ENCODE measurements around the gene NISCH.

The NISCH gene

DNA sequence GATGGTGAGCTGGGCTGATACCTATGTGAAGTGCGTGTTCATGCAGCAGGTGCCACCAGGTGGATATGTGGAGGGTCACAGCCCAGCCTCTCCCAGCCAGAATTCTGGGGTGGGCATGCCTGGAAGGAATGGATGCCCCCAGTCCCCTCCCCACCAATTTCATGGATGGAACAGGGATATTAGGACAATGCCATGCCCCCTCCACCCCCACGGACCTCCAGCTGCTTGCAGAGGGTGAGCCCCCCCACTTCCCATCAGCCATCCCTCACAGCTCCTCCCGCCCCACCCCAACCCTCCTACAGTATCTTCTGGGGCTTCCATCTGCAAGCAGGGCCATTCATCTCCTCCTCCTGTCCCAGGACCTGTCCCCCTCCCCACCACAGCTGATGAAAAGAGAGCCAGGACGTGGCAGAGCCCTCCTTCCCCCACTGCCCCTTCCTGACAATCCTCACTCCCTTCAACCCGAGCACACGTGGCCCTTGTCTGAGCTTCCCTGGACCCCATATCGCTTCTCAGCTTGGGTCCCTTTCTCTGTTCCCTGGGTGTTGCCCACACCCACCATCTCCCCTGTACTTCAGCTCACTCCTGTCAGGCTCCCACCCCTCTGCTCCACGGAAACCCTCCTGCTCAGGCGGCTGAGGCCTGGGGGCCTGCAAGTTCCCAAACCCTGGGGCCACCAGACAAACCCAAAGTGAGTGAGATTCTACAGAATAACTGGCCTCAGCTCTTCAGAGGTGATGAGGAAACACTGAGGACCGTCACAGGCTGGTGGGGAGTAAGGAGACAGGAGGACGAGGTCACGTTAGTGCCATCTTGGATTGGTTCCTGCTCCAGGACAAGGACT lies 7.7 kb upstream of the NISCH start:
- no peak for DNase-seq (ENCODE audit: low spot score)

DNA sequence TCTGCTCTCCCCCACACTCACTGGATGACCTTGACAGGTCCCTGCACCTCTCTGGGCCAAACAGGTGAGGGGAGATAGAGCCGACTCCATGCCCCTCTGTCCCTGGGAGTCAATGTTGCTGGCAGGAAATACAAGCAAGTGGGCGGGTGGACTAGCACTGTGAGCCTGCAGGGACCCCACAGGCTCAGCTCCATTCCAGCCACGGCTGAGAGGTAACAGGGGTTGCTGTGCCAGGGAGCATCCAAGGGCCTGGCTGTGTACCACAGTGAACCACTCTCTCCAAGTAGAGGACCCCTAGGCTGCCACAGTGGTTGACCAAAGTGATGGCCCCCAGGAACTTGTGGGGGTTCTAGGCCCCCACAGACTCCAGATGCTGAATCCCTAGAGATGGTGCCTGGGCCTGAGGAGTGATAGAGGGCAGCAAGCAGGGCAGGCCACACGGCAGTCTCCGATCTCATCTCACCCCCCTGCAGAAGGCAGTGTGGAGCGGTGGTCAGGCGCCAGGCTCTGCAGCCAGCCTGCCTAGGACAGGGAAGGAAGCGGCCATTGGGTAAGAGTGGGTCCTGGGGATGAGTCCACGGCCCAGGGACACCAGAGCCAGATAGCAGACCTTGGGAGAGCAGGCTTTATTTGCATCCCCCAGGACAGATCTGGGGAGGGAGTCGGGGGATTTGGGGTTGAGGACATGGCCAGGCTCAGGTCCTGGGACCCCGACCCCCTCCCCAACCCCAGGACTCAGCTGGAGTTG lies 4.7 kb upstream of the NISCH start:
- no peak for DNase-seq (ENCODE audit: low spot score)

DNA sequence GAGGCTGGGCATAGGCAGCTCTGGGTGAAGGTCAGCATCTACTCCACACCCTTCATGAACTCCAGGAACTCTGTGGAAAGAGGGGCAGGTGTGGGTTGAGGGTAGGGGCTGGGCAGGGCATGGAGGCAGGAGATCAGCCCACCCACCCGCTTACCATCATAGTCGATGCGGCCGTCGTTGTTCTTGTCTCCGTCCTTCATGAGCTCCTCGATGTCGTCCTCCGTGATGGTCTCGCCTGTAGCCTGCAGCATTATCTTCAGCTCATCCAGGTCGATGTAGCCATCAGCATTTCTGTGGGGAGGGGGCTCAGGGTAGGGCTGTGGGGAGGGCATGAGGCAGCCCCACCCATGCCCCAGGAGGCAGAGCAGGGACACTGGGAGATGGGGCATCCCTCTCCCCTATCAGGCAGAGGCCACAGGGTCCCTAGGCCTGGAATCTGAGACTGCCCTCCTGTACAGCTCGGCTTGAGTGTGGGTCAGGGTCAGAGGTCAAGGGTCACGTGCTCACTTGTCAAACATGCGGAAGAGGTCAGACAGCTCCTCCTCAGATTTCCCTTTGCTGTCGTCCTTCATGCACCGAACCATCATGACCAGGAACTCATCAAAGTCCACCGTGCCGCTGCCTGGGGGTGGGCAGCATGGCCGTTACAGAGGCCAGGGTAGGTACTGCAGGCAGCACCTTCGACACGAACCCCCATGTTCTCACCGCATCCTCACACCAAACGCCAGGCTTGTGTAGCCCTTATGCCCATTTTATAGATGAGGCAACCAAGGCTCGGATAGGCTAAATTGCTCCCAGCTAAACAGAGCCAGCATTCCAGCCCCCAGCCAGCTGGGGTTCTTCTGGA lies 3.9 kb upstream of the NISCH start:
- no peak for DNase-seq (ENCODE audit: low spot score)

DNA sequence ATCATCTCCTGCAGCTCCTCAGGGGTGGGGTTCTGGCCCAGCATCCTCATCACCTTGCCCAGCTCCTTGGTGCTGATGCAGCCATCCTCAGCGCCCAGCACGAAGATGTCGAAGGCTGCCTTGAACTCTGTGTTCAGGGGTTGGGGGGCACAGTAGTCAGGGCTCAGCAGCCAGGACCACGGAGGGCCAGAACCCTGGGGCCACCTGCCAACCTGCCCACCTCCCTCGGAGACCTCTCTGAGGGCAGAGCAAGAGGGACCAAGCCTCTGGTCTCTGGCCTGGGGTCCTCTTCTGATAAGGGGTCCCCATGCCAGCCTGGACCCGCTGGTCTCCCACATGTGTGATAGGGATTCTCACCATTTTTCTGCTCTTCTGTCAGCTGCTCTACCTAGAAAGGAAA lies 3.3 kb upstream of the NISCH start:
- no peak for DNase-seq (ENCODE audit: low spot score)

DNA sequence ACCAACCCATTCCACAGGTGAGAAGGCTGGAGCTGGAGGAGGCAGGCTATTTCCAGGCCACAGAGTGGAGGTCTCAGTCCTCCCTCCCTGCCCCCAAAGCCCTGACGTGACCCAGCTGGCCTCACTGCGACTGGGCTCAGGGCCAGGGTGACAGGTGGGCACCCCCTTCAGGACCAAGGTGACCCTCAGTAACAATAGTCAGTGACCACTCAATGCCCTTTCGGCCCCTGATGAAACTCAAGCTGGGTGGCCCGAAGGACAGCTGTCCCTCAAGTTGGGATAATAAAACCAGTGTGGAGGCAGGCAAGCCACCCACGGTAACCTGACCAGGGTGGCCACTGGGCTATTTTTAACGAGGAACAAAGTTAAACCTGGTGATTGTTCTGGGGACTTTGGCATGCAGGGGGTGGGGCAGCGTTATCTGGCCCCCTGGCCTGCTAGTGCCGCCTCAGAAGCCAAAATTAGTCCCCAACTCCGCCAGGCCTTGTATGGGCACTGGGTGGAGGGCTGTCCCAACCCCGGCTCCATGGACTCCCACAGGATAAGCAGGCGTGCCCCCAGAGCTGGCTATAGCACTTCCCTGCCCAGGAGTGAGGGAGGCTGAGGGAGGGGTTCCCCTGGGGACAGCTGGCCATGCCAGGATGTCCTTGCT lies 2.7 kb upstream of the NISCH start:
- DNase-seq (ENCODE audit: low spot score), result no peak

DNA sequence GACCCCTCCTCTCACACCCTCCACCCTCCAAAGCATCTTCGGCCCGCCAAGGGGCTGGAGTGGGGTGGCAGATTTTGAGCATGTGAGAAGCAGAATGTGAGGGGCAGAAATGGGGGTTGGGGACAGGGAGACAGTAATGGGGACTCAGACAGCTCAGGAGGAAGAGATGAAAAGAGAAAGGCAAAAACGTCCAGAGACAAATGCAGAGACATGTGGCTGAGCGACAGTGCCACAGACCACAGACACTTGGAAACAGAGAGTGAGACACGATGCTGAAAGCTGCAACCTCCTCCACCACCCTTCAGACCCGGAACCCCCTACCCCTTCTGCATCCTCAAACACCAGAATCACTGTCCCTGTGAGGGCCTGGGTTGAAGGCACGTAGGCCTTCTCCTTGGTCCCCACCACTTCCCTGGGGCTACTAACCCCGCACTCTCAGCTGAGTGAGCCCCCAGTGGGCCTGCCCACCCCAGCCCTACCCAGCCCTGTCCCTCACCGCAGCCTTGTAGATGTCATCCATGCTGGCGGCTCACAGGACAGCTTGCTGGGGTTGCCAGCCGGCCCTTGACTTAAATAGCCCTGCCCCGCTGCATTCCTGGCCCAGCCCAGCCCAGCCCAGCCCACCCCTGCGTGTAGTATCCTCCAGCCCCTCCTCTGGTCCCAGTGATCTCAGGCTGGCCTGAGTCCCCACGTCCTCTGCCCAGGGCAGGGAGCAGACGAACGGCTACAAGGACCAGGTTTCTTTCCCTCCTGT lies 1.7 kb upstream of the NISCH start, which contains the start of gene TNNC1:
Gene TNNC1, minus strand, starts transcription at position 546 of the 754 bp plus-strand sequence. Its CDS starts 26 bp downstream, at position 520.
- no peak for DNase-seq (ENCODE audit: low spot score)

DNA sequence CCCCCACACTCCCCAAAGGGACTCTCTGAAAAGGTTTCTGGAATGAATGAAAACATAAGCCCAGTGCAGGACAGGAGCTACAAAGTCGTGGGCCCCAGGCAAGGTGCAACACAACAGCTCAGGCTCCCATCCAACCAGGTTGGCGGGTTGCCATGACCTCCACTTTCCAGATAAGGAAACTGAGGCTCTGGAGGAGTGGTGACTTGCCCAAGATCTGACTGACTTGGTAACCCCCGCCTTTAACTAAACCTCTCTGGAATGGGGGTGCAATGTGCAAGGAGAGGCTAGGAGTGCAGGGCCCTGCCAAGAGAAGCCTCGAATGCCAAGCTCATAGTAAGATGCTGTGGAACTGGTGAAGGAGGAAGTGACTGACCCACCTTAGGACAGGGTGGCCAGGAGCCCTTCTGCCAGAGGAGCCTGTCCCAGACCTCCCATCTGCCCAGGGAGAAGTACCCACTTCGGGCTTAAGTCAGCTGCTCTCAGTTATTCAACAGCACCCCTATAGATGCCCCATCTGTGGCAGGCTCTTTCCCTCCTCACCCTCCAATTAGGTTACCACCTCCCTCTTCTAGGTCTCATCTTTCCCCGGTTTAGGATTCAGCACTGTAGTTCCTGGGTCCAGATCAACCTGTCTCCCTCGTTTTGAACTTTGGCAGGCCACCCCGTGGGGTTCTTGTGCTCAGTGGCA lies 1.0 kb upstream of the NISCH start:
- DNase-seq (ENCODE audit: low spot score), result no peak

DNA sequence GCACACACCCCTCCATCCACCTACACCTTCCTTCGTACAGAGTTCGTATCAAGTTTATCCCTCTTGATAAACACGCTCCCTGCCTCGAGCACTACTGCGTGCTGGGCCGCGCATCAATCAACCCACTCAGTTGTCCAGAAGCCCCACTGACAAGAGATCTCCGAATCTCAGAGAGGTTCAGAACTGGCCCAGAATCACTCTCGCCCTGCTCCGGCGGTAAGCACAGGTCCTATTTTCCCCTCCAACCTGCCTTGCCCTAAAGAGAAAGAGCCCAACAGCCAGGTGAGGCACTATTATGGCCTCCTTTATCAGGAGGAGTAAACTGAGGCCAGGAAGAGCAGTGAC lies 494 bp upstream of the NISCH start:
- DNase-seq (ENCODE audit: low spot score), result no peak

DNA sequence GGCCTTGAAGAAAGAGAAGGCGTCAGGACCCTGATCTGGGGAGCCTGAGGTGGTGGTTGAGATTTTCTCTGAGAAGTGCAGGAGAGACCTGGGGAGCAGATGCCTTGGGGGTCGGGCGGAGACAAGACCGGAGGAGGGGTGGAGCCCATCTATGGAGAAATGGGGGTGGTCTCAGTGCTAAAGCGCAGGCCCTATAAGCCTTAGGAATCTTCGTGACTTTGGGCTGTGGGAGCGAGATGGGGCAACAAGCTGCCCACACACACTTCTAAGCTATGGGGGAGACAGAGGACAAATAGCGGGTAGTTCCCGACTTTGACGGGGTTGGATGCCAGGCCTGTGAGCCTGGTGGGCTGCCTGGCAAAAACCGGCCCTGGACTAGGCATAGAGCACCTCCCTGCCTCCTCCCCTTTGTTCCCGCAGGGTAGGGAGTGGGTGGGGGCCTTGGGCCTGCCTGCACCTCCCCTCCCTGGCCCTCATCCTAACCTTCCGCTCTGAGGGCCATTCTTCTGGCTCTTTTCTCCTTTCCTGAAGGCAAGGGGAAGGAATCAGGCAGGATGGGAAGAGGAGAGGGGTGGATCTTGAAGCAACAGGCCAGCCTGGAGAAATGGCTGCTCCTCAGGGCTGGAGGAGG lies 880 bp downstream of the NISCH start:
- peak; percentile 60 for DNase-seq (ENCODE audit: low spot score)

DNA sequence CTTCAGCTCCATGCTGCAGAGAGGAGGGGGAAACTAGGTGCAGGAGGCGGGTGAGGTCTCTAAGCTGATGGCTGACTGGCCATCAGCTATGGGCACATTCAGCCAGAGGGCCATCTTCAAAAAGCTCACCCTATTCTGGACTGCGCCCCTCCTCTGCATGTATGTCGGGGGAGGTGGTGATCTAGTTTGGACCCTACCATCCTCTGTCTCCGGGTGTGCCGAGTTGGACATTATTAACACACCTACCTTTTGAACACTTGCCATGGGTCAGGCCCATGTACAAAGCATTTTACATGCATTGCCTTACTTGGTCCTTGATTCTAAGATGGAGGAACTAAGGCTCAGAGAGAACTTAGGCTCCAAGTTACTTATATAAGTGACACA lies 1.4 kb downstream of the NISCH start:
- no peak for DNase-seq (ENCODE audit: low spot score)

DNA sequence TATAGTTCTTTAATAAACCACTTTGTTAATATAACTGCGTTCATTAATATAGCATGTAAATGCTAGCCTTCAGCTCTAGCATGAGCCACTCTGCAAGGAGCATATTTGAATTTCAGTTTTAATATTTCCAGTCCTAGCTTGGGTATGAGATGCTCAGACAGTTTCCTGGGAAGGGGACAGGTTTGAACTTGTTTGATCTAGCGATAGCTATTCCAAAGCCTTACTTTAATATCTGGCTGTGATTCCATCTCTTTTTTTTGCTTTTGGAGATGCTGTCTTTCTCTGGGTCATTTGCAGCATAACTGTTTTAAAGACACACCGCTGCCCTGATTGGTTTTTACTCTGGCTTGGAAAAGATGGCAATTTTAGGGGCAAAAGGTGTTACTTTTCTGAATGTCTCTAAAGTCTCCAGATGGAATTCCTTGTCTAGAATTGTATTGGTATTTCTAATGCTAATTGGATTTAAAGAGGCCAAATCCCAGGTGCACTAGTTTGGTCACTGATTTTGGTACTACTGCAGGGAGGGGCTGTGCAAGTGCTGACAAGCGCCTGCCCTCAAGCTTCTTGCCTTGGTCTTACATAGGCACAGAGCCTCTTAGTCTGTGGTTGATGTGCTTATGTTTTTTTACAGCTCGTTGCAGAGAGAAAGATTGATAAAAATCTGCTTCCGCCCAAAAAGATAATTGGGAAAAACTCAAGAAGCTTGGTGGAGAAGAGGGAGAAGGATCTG lies 2.8 kb downstream of the NISCH start:
- no peak for DNase-seq (ENCODE audit: low spot score)

DNA sequence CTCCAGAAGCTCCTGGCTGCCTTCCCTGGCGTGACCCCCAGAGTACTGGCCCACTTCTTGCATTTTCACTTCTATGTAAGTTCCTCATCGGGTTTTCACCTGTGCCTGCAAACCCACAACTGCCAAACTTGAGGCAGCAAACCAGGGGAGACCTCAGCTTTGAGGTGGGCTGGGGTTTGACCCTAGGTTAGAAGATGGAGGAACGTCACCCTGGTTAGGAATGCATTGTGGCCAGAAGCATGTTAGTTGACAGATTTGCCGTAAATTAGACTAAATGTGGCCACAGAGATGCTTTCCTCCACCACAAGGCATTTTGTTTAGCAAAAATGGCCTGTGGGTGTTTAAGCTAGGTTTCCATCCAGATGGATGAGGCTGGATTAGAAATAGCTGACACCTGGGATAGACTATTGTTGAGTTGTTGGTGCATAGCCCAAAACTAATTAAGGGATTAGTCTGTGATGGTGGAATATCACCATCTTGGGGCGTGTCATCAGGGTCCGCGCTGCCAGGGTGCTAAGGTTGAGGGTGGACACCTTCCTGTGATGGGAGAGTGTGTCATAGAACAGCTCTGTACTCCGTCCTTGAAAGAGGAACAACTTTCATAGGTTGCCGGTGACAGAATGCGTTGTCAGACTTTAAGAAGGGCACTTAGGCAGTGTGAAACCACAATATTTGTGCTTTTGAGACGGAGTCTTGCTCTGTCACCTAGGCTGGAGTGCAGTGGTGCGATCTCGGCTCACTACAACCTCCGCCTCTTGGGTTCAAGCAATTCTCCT lies 3.6 kb downstream of the NISCH start:
- DNase-seq (ENCODE audit: low spot score), result no peak

DNA sequence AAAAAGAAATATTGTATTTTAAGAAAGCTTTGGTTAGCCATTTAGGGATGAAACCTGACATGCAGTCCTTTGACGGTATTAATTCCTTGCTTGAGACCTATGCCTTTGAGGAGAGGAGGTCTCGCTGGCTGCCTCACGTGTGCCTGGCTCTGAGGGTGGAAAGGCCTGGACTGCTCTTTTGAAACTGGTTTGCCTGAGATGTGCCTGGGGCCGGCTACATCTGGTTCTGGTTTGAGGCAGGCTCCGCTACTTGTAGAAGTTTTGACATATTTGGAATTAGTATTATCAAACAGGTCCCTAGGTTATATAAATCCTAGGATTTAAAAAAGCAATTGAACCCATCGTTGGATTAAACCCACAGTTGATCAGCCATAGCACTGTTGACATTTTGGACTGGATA lies 6.5 kb downstream of the NISCH start:
- DNase-seq (ENCODE audit: low spot score), result peak; percentile 42

DNA sequence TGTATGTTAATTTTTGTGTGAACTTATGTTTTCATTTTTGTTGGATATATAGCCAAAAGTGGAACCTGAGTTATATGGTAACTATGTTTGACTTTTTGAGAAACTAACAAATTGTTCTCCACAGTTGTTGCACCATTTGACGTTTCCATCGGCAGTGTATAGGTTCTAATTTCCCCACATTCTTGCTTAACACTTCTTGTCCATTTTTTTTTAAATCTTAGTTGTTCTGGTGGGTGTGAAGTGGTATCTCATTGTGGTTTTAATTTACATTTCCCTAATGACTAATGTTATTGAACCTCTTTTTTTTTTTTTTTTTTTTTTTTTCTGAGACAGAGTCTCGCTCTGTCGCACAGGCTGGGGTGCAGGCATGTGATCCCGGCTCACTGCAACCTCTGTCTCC lies 8.0 kb downstream of the NISCH start:
- DNase-seq (ENCODE audit: low spot score), result no peak

DNA sequence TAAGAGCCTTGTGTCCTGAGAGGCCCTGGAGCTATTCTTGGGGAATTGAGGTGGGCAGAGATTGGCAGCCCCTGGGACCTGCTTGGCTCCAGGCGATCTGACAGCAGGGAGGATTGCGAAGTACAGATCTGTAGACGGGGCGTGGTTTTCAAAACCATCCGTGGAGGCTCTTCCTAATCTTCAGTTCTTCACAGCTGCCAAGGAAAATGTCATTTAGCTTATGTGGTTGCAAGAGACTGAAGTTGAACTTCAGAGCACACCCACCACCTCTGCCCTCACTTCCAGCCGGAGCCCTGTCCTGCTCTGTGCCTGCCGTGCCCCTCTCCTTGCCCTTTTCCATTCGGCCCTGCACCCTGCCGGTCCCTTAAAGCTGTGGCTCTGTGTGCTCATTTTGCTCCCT lies 12.9 kb downstream of the NISCH start:
- no peak for DNase-seq (ENCODE audit: low spot score)

DNA sequence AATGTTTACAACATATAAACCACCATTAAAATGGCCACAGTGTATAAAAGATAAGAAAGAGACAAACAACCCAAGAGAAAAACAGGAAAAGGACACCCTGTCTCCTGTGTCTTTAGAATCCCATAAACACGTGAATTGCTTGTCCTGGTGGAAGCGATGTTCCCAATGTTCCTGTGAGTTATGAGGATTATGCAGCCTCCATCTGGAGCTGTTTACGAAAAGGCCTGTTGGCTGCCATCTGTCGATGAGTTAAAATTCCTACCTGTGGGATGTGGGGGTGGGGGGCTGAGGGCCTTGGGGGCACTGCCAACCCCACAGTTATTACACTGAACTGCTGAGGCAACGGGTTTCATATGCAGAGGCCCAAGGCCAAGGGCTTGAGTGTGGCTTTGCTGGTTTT lies 13.6 kb downstream of the NISCH start:
- DNase-seq (ENCODE audit: low spot score), result no peak

DNA sequence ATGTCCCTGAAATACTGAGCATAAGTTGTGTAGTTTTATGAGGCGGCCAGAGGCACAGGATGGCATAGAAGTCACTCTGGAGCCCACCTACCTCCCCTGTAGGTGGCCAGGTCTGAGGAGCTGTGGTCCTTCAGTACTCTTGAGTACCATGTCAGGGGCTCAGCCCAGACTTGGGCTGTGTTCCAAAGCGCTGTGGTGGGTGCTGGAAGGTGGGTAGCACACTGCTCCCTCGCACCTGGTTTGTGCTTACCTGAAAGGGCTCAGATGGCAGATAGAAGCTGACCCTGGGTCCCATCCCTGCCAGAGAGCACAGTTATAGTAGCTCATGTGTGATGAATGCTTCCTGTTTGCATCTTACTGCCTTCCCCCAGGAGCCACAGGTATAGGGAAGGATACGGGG lies 15.5 kb downstream of the NISCH start:
- no peak for DNase-seq (ENCODE audit: low spot score)

DNA sequence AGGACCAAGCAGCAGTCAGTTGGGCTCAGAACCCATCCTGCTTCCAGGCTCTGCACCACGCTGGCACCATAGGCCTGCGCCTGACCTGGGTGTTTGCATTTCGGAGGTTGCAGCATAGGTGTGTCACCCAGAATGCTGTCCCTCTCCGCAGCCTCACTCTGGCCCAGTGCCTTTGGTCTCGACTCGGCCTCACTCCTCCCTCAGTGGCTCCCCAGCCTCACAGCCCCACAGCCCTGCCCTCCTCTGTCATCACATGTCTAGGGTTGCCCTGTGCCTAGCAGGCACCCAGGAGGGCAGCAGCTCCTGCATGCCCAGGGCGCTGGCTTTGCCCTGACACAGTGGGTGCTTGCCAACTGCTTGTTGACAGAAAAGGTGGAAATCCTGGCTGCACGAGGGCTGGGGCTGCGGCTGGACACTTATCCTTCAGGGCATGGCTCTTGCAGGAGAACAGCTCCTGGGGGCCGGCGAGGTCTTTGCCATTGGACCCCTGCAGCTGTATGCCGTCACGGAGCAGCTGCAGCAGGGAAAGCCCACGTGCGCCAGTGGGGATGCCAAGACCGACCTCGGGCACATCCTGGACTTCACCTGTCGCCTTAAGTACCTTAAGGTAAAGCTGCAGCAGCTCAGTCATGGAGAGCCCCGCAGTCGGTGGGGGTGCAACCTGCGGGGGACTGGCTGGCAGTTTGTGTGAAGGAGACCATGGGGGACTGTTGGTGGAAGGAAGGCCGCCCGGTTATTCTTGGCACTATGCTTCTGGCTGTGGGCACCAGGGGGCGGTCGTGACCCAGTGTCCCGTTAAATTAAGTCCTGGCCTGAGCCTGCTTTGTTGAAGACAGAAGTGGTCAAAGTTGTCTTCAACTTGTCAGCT lies 16.2 kb downstream of the NISCH start:
- DNase-seq (ENCODE audit: low spot score), result peak; percentile 62

Data from AG08395 (cell line).